Measurements from ENCODE around the gene DENND5B. TPM values are rescaled to one million over a fixed set of nuclear protein-coding genes. Genes with fewer than 3 reads are reported as not detected.

Gene DENND5B
- total and polyA plus RNA-seq, 10 of the 15 experiments (the other 5 are each of a cell fraction or from before 2014, with no cell fraction given) = 0.39 to 32.5 (median 20.6) TPM

GRCh38 chr12:31527083-31527482 lies 63.9 kb downstream of the DENND5B start:
- Histone ChIP-seq H4K20me1 (ENCODE audit: control insufficient read depth, insufficient read depth) (no peaks in the 10 kb centered on the region), H3K36me3 (ENCODE audit: control insufficient read depth in 2 of 2, insufficient read depth in 2 of 2, low read length in 1 of 2) (no peaks in the 10 kb centered on the region), H3K4me2 (ENCODE audit: control insufficient read depth, insufficient read depth) (no peak overlapping the region), H3K27ac (ENCODE audit: control insufficient read depth, insufficient read depth) (no peak overlapping the region), H3K9me3 (replicated peaks; ENCODE audit: control insufficient read depth, insufficient read depth, low read length) (no peaks in the 10 kb centered on the region), H3K79me2 (ENCODE audit: control insufficient read depth, insufficient read depth, low read length) (peaks cover 62% of the 10 kb centered on the region), H3K27me3 (replicated peaks in 1 of 2; ENCODE audit: control insufficient read depth in 2 of 2, insufficient read depth in 2 of 2, low read length in 1 of 2) (no peaks in the 10 kb centered on the region), H3K9ac (ENCODE audit: control insufficient read depth, insufficient read depth, low read length) (no peak overlapping the region), H3K4me1 (ENCODE audit: control insufficient read depth, insufficient read depth, low read length) (peaks cover 27% of the 10 kb centered on the region), H3K4me3 (no peak overlapping the region), H2AFZ (ENCODE audit: control insufficient read depth, low read depth, low read length) (no peak overlapping the region)
- WGBS (ENCODE audit: insufficient coverage, insufficient replicate concordance, low lambda C conversion rate, missing lambda C conversion rate) = 99% methylated on average over 4 of the region's 4 CpGs
- FAIRE-seq (no peak), ATAC-seq (no peak), DNase-seq (ENCODE audit: low read depth, low spot score) (no peak)
- RAD21 ChIA-PET (ENCODE audit: unreplicated experiment) = no interaction called here
- POLR2A ChIA-PET = no interaction called here
- in situ Hi-C loops (cut with MboI) (no loop called here), intact Hi-C loops (cut with micrococcal nuclease; ENCODE audit: unreplicated experiment) (no loop called here)
- CTCF ChIA-PET = no interaction called here
- SMC1A ChIA-PET (ENCODE audit: uncharacterized antibody, unreplicated experiment) = interaction anchor here (0.9 kb wide), 1 partner anchor 124 kb away, joined by 3 read pairs; no protein-coding TSS in a partner anchor
- no TSS peak for BruUV-seq (replicated peaks)
- no peak for TF ChIP-seq POU2F2 (IDR thresholded peaks at IDR 0.05; ENCODE audit: borderline replicate concordance, low read depth, low read length)
- no peak for TF ChIP-seq EED (IDR thresholded peaks at IDR 0.05; ENCODE audit: low read depth)
- no peak for TF ChIP-seq SREBF2 (IDR thresholded peaks at IDR 0.05; ENCODE audit: low read length)
- no peak for TF ChIP-seq CBX3 (IDR thresholded peaks at IDR 0.05; ENCODE audit: borderline replicate concordance, low read depth)
- TF ChIP-seq ZBTB4 (CRISPR knock-in tag; IDR thresholded peaks at IDR 0.05) = no peak
- no peak for TF ChIP-seq SP1 (IDR thresholded peaks at IDR 0.05; ENCODE audit: low read depth, low read length)
- no peak for TF ChIP-seq POLR2AphosphoS2 (IDR thresholded peaks at IDR 0.05; ENCODE audit: low read depth, low read length)
- no peak for TF ChIP-seq SIX5 (IDR thresholded peaks at IDR 0.05; ENCODE audit: low read depth, low read length, severe bottlenecking)
- no peak for TF ChIP-seq HDAC6 (IDR thresholded peaks at IDR 0.05; ENCODE audit: unreplicated experiment)
- no peak for TF ChIP-seq E4F1 (IDR thresholded peaks at IDR 0.05; ENCODE audit: borderline replicate concordance, partially characterized antibody)
- TF ChIP-seq SMC3 (IDR thresholded peaks at IDR 0.05; ENCODE audit: borderline replicate concordance, low read length) = no peak
- TF ChIP-seq CREM (IDR thresholded peaks at IDR 0.05; ENCODE audit: low read depth) = no peak
- no peak for TF ChIP-seq BCLAF1 (IDR thresholded peaks at IDR 0.05)
- no peak for TF ChIP-seq NFIC (IDR thresholded peaks at IDR 0.05; ENCODE audit: low read depth, low read length)

Measured in GM12878 (cell line).